VCaP (cell line): Measurements from ENCODE around the gene ZBTB7A.

Experiments used
- H3K27ac ChIP-seq: fragments of 450-650 bp; 2 replicates; pipeline ENCODE4 v1.5.1; 2017
- CTCF ChIP-seq: fragments of 450-650 bp; conservative IDR thresholded peaks from 2 replicates; pipeline ENCODE4 v1.5.1; 2017; ENCODE audit warnings: mild to moderate bottlenecking, moderate library complexity

The ZBTB7A gene

GRCh38 chr19:4098493-4098892 is 31.8 kb upstream of the ZBTB7A start:
- H3K27ac ChIP-seq = no peak overlapping the region
- TF ChIP-seq CTCF = no peak

- H3K27ac ChIP-seq = no peak overlapping the region
- no peak for TF ChIP-seq CTCF
Observed at GRCh38 chr19:4097501-4097900, 30.8 kb upstream of the ZBTB7A start.

- no peak overlapping the region for H3K27ac ChIP-seq
- no peak for TF ChIP-seq CTCF
Observed at GRCh38 chr19:4096049-4096892, 29.6 kb upstream of the ZBTB7A start.

- TF ChIP-seq CTCF = no peak
- H3K27ac ChIP-seq = no peak overlapping the region
Observed at GRCh38 chr19:4095488-4095844, 28.8 kb upstream of the ZBTB7A start.

GRCh38 chr19:4094761-4095487 is 28.2 kb upstream of the ZBTB7A start:
- H3K27ac ChIP-seq = no peak overlapping the region
- no peak for TF ChIP-seq CTCF

GRCh38 chr19:4094291-4094690 is 27.6 kb upstream of the ZBTB7A start:
- TF ChIP-seq CTCF = no peak
- no peak overlapping the region for H3K27ac ChIP-seq

GRCh38 chr19:4093643-4094175 is 27.0 kb upstream of the ZBTB7A start:
- H3K27ac ChIP-seq = no peak overlapping the region
- TF ChIP-seq CTCF = no peak
